Natural killer cell (primary cell): ENCODE results near the gene MYPOP. TPM values are rescaled to one million over a fixed set of nuclear protein-coding genes. Genes with fewer than 3 reads are reported as not detected.

Source experiments
- ATAC-seq, 3 donors: fragments of 150-1000 bp in 2 of 3; fragments of 200-7000 bp in 1 of 3; cut with Tn5 transposase; 1 replicate in 1 of 3; 2 replicates in 2 of 3; pipeline ENCODE4 v1.10.0; 2021; ENCODE audit warnings: mild to moderate bottlenecking in 2 of 3, moderate library complexity in 2 of 3
- DNase-seq, 2 donors: peaks; one replicate each; pipeline versions ENCODE4 v3.0.0 to v3.0.0-alpha.2; 2013 to 2021; ENCODE audit warnings: mixed read lengths in 1 of 2
- H3K27ac ChIP-seq: one replicate; pipeline ENCODE4 v1.5.1; 2013; ENCODE audit warnings: mild to moderate bottlenecking, low read length
- H3K27me3 ChIP-seq: one replicate; pipeline ENCODE4 v1.6.1; 2013; ENCODE audit warnings: low read length; ENCODE audit not compliant: control insufficient read depth, insufficient read depth
- H3K36me3 ChIP-seq: one replicate; pipeline ENCODE4 v1.6.1; 2013; ENCODE audit warnings: low read length; ENCODE audit not compliant: control insufficient read depth, insufficient read depth
- H3K4me1 ChIP-seq: one replicate; pipeline ENCODE4 v1.6.1; 2013; ENCODE audit warnings: low read length; ENCODE audit not compliant: control insufficient read depth, insufficient read depth
- H3K4me3 ChIP-seq: one replicate; pipeline ENCODE4 v1.5.1; 2013; ENCODE audit warnings: low read length
- H3K9me3 ChIP-seq: one replicate; pipeline ENCODE4 v1.6.1; 2013; ENCODE audit warnings: low read length; ENCODE audit not compliant: control insufficient read depth, insufficient read depth
- H3K27ac Mint-ChIP-seq, 2 donors: one replicate each; pipeline ENCODE4 v1.8.0; 2022; ENCODE audit warnings: mild to moderate bottlenecking in 2 of 2, mixed read lengths in 2 of 2, moderate library complexity in 1 of 2
- H3K27me3 Mint-ChIP-seq, 2 donors: one replicate each; pipeline ENCODE4 v1.8.0; 2022; ENCODE audit warnings: low read depth in 2 of 2, mixed read lengths in 2 of 2
- H3K36me3 Mint-ChIP-seq: one replicate; pipeline ENCODE4 v1.8.0; 2022; ENCODE audit warnings: mixed read lengths
- H3K4me1 Mint-ChIP-seq, 2 donors: one replicate each; pipeline ENCODE4 v1.8.0; 2022; ENCODE audit warnings: mixed read lengths in 2 of 2
- H3K4me3 Mint-ChIP-seq: one replicate; pipeline ENCODE4 v1.8.0; 2022; ENCODE audit warnings: mild to moderate bottlenecking, moderate library complexity, mixed read lengths
- H3K9me3 Mint-ChIP-seq, 2 donors: one replicate each; pipeline ENCODE4 v1.8.0; 2022; ENCODE audit warnings: mixed read lengths in 2 of 2
- WGBS: methylation state at CpG from one replicate; pipeline ENCODE4 v1.1.7; 2013; ENCODE audit warnings: missing lambda C conversion rate; ENCODE audit not compliant: insufficient coverage; 5-methylcytosine and 5-hydroxymethylcytosine counted together
- intact Hi-C: fragments of 100-400 bp; cut with micrococcal nuclease; formaldehyde crosslinking; loops from one replicate; pipeline ENCODE4 v1.14.2; 2022
- total RNA-seq, 4 donors: library from RNA; stranded (reverse); fragments of 120-200 nt in 1 of 4; gene quantifications; one replicate each; pipeline versions ENCODE4 v1.2.3 to v1.2.4, GENCODE V29; 2013 to 2022
- TF ChIP-seq, protein P1 (sequence below): fragments of 200-600 bp; IDR thresholded peaks from one replicate; pipeline ENCODE4 v1.8.0; 2022; ENCODE audit warnings: antibody characterized with exemption

Gene MYPOP
- total RNA-seq, 3 donors from 2014 or later (not counting 1 experiment from before 2014, with no cell fraction given): 7.0 to 8.4 (median 7.2) TPM

DNA sequence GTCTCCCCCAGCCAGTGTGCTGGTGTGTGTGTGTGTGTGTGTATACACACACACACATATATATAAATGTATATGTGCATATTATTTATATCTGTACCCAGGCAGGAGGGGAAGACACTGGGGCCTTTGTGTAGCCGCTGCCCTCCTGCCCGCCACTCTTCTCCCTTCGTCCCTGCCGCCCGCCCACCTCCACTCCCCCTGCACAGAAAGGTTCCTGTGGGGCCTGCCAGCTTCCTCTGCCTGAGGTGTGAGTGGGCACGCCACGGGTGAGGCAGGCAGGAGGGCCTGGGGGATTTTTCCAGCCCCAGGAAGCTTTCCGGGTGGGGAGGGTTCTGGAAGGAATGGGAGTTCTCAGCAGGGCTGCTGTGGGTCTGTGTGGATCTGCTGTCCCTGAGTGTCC lies 23.4 kb downstream of the MYPOP start:
- H3K27me3 Mint-ChIP-seq: peaks cover 0 to 28% of the 10 kb centered on the region in 2 donors

DNA sequence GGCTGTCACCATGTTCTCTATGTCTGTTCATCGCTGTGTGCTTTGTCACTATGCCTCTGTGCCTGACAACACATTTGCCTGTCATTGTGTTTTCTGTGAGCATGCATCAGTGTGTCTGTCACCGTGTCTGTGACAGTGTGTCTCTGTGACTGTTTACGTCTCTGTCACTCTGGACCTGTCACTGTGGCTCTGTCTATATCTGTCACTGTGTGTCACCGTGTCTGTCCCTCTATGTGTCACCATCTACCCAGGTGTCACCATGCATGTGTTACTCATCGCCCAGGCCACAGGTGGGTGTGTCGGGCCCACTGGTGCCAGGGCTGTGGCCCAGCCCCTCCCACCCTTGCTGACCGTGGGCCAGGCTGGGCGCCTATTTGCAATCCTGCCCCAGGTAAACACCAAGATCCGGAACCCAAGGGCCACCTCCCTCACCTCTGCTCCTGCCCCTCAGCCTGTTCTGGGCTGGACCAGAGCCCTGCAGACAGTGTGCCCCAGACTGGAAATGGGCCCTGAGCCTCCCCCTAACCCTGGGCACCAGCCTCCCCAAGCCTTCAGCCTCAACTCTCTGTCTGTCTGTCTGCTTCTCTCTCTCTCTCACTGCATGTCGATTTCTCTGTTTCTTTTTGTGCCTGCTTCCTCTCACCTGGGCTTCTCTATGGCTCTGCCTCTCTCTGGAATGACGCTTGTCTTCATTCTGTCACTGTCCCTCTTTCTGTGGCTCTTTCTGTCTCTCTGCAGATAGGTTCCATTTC lies 24.2 kb downstream of the MYPOP start:
- intact Hi-C loops: no loop called here
- Histone ChIP-seq H3K27ac (no peak overlapping the region), H3K9me3 (no peaks in the 10 kb centered on the region), H3K4me3 (no peak overlapping the region), H3K4me1 (peaks cover 23% of the 10 kb centered on the region), H3K27me3 (no peaks in the 10 kb centered on the region), H3K36me3 (no peaks in the 10 kb centered on the region)
- TF ChIP-seq, protein P1, sequence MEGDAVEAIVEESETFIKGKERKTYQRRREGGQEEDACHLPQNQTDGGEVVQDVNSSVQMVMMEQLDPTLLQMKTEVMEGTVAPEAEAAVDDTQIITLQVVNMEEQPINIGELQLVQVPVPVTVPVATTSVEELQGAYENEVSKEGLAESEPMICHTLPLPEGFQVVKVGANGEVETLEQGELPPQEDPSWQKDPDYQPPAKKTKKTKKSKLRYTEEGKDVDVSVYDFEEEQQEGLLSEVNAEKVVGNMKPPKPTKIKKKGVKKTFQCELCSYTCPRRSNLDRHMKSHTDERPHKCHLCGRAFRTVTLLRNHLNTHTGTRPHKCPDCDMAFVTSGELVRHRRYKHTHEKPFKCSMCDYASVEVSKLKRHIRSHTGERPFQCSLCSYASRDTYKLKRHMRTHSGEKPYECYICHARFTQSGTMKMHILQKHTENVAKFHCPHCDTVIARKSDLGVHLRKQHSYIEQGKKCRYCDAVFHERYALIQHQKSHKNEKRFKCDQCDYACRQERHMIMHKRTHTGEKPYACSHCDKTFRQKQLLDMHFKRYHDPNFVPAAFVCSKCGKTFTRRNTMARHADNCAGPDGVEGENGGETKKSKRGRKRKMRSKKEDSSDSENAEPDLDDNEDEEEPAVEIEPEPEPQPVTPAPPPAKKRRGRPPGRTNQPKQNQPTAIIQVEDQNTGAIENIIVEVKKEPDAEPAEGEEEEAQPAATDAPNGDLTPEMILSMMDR: no peak
- Mint-ChIP-seq H3K9me3 (no peaks in the 10 kb centered on the region), H3K4me3 (no peak overlapping the region), H3K27me3 (peaks cover 0 to 28% of the 10 kb centered on the region in 2 donors), H3K36me3 (no peaks in the 10 kb centered on the region), H3K4me1 (peaks cover 2 to 23% of the 10 kb centered on the region in 2 donors), H3K27ac (peak overlapping the region in 1 of 2 donors; percentile 1)
- DNase-seq (no peak), ATAC-seq (peak in 2 of 3 donors; percentile 3 to 28)
- WGBS: 69% methylated on average over 11 of the region's 11 CpGs

More for the DNA sequence above, 23.4 kb downstream of the MYPOP start:
- Mint-ChIP-seq H3K27ac (peak overlapping the region in 1 of 2 donors; percentile 1), H3K36me3 (no peaks in the 10 kb centered on the region), H3K4me1 (peaks cover 6 to 30% of the 10 kb centered on the region in 2 donors), H3K9me3 (no peaks in the 10 kb centered on the region), H3K4me3 (no peak overlapping the region)
- no peak overlapping the region for H3K4me3 ChIP-seq
- intact Hi-C loops: no loop called here
- H3K27me3 ChIP-seq: no peaks in the 10 kb centered on the region
- ATAC-seq (no peak), DNase-seq (no peak)
- TF ChIP-seq, protein P1: no peak
- no peaks in the 10 kb centered on the region for H3K36me3 ChIP-seq
- WGBS: 50% methylated on average over 8 of the region's 8 CpGs
- H3K4me1 ChIP-seq: peaks cover 31% of the 10 kb centered on the region
- no peaks in the 10 kb centered on the region for H3K9me3 ChIP-seq
- no peak overlapping the region for H3K27ac ChIP-seq

DNA sequence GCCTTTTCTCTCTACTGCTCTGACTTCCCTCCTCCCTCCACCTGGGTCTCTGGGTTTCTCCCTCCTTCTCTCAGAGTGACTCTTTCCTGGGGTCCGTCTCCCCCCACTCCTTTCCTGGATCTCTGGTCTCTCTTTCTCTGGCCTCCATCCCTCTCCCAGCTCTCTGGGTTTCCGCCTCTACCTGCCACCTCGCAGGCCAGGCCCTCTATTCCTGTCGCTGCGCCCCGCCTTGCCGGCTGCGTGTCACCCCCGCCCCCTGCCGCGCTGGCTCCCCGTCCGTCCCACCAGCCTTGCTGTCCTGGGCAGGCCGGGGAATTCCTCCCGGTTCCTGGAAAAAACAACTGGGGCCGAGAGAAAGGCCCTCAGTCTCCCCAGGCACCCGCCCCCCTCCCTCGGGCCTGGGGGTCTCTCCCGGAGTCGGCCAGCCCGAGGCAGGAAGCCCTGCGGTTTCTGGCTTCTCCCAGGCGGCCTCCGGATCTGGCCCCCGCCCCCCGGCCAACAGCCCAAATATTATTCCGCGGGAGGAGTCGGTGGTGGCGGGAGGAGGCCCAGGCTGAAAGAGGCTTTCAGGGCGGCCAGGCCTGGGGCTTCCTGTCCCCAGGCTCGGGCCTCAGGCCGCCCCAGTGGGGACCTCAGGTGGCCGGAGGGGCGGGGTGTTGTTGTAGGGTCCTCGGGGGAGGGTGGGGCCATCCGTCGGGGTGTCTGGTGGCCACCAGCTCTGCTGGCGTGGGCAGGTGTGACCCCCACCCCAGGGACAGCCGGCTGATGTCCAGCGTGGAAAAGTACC lies 25.8 kb downstream of the MYPOP start:
- Mint-ChIP-seq H3K4me3 (peak overlapping the region; percentile 61), H3K27ac (peak overlapping the region in 1 of 2 donors; percentile 76)
- WGBS: 6% methylated on average over 39 of the region's 41 CpGs

More for the DNA sequence above, 25.8 kb downstream of the MYPOP start:
- ATAC-seq (peak in 2 of 3 donors; percentile 69 to 71), DNase-seq (peak in 1 of 2 donors; percentile 37)
- Mint-ChIP-seq H3K9me3 (no peaks in the 10 kb centered on the region), H3K36me3 (no peaks in the 10 kb centered on the region), H3K27me3 (peaks cover 0 to 25% of the 10 kb centered on the region in 2 donors), H3K4me1 (peaks cover 0 to 19% of the 10 kb centered on the region in 2 donors)
- peak overlapping the region; percentile 5 for H3K4me3 ChIP-seq
- TF ChIP-seq, protein P1: no peak
- H3K36me3 ChIP-seq: no peaks in the 10 kb centered on the region
- H3K4me1 ChIP-seq: peaks cover 15% of the 10 kb centered on the region
- H3K9me3 ChIP-seq: no peaks in the 10 kb centered on the region
- H3K27ac ChIP-seq: peak overlapping the region; percentile 44
- no peaks in the 10 kb centered on the region for H3K27me3 ChIP-seq
- intact Hi-C loops: no loop called here
